Fibroblast of villous mesenchyme (primary cell): Measurements from ENCODE around the gene DONSON. TPM values are rescaled to one million over a fixed set of nuclear protein-coding genes. Genes with fewer than 3 reads are reported as not detected.
"Not testable (repeated sequence)": the region's sequence is repeated elsewhere in the genome, so short reads cannot be mapped to it uniquely, and the experiment has no call there.

Experiments used
- DNase-seq: peaks from one replicate; pipeline ENCODE4 v3.0.0-alpha.2; 2010; ENCODE audit warnings: low read depth
- H3K4me3 ChIP-seq: 2 replicates; pipeline ENCODE4 v1.5.1; 2011; ENCODE audit warnings: low read depth, mild to moderate bottlenecking, low read length
- total RNA-seq: library from RNA; depleted of rRNA; stranded (reverse); fragments of >200 nt; gene quantifications from 2 replicates; pipeline ENCODE4 v1.2.3, GENCODE V29; 2012
- TF ChIP-seq, protein P1 (sequence below): IDR thresholded peaks from 2 replicates; pipeline ENCODE4 v1.5.1; 2012; ENCODE audit warnings: low read depth, mild to moderate bottlenecking, low read length; ENCODE audit not compliant: insufficient read depth

The DONSON gene, protein sequence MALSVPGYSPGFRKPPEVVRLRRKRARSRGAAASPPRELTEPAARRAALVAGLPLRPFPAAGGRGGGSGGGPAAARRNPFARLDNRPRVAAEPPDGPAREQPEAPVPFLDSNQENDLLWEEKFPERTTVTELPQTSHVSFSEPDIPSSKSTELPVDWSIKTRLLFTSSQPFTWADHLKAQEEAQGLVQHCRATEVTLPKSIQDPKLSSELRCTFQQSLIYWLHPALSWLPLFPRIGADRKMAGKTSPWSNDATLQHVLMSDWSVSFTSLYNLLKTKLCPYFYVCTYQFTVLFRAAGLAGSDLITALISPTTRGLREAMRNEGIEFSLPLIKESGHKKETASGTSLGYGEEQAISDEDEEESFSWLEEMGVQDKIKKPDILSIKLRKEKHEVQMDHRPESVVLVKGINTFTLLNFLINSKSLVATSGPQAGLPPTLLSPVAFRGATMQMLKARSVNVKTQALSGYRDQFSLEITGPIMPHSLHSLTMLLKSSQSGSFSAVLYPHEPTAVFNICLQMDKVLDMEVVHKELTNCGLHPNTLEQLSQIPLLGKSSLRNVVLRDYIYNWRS
- total RNA-seq: 26.7 and 38.0 TPM in 2 replicates

DNA sequence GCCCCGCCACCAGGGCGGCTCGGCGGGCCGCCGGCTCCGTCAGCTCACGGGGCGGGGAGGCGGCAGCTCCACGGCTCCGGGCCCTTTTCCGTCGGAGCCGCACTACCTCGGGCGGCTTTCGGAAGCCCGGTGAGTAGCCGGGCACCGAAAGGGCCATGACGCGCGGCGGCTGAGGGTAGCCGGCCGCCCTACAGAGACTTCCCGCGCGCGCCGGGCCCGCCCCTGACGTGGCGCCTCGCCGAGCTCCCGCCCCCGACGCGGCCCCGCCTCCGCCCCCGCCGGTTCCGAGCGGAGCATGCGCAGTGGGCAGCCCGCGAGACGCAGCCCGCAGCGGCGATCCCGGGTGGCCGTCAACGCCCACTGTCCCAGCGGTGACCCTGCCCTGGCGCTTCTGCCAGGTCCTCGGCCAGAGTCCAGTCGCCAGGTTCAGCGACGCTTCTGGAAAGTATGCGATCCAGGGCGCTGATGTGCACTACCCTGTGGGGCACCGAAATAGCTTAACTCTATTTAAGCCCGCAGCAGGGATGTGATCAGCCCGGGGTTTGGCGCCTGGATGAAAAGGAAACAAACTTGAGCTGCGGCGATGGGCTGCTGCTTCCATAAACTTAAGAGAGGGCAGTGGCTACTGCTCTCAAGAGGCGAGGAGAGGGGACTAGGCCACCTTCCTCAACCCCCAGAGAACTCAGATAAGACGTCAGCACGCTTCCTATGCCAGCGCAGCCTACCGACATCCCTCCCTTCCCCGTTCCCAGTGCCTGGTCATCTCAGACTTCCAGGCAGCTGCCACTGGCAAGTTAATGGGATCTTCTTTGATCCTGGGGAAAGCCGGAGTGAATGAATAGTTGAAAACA, at the start of gene DONSON:
Gene DONSON (minus strand): TSS at position 200 of the 851 bp plus-strand sequence. CDS start 43 bp downstream, at position 157.
- peak; percentile 80 for DNase-seq
- TF ChIP-seq, protein P1, sequence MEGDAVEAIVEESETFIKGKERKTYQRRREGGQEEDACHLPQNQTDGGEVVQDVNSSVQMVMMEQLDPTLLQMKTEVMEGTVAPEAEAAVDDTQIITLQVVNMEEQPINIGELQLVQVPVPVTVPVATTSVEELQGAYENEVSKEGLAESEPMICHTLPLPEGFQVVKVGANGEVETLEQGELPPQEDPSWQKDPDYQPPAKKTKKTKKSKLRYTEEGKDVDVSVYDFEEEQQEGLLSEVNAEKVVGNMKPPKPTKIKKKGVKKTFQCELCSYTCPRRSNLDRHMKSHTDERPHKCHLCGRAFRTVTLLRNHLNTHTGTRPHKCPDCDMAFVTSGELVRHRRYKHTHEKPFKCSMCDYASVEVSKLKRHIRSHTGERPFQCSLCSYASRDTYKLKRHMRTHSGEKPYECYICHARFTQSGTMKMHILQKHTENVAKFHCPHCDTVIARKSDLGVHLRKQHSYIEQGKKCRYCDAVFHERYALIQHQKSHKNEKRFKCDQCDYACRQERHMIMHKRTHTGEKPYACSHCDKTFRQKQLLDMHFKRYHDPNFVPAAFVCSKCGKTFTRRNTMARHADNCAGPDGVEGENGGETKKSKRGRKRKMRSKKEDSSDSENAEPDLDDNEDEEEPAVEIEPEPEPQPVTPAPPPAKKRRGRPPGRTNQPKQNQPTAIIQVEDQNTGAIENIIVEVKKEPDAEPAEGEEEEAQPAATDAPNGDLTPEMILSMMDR: no peak
- H3K4me3 ChIP-seq: peak within 1 kb of the TSS; percentile 90

DNA sequence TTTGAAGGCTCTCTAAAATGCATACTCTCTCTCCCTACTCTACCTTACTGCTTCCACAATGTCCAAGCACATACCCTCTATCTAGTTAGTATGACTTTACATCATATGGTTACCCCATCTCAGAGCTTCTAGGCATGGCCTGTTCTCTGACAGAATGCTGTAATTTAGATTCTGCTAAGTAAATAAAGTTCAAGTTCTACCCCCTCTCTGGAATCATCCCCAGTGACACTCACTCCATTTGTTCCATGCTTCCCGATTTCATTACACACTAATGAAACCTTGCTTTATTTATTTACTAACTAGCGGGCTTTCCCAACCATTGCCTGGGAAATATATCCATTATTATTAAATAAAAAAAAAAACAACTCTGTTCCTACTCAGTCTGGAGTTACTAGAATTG, 45.8 kb upstream of the DONSON start:
- TF ChIP-seq, protein P1: no peak

DNA sequence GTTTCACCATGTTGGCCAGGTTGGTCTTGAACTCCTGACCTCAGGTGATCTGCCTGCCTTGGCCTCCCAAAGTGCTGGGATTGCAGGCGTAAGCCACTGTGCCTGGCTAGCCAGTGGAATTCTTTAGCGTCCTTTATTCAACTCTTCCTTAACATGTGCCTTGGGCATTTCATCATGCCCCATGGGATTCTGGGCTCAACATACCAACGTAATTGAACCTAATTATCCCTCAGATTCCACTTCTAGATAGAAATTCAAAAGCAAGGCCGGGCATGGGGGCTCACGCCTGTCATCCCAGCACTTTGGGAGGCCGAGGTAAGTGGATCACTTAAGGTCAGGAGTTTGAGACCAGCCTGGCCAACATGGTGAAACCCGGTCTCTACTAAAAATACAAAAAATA, 37.7 kb upstream of the DONSON start:
- H3K4me3 ChIP-seq: not testable (repeated sequence)

More for the DNA sequence above, 45.8 kb upstream of the DONSON start:
- no peak overlapping the region for H3K4me3 ChIP-seq
- DNase-seq: no peak

DNA sequence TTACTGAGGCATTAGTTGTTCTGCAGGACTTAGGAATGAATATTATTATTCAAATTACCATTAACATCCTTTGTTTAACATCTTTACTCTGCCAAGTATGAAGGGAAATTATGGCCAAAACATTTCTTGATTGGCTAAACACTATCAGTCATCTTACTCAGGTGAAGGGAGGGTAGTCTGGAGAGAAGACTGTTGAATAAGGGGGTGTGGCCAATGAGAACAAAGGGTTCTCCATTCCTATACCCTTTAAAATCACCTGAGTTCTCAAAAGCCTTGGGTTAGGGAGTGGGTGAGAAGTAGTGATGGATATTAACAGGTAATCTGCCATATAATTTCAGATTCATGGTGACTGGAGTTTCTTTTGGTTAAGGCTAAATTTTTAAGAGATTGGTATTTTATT, 33.8 kb upstream of the DONSON start:
- H3K4me3 ChIP-seq: no peak overlapping the region
- TF ChIP-seq, protein P1: no peak
- no peak for DNase-seq

More for the DNA sequence above, 37.7 kb upstream of the DONSON start:
- DNase-seq: not testable (repeated sequence)

DNA sequence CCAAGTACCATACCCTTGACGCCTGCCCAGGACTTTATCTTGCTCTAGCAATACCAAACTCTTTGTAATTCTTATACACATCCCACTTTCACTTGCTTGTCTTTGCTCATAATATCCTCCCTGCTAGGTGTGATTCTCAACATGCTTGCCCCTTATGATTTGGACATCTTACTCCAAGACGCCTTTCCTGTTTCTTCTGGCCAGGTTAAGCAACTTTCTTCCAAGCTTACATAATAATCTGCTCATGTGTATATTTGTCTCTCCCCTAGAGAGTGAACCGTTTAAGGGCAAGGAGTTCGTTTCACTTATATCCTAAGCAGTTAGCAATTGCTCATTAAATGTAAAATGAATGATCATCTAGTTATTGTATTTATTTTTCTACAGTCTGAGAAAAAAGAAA, 31.2 kb upstream of the DONSON start:
- no peak for DNase-seq
- H3K4me3 ChIP-seq: no peak overlapping the region
- TF ChIP-seq, protein P1: no peak

DNA sequence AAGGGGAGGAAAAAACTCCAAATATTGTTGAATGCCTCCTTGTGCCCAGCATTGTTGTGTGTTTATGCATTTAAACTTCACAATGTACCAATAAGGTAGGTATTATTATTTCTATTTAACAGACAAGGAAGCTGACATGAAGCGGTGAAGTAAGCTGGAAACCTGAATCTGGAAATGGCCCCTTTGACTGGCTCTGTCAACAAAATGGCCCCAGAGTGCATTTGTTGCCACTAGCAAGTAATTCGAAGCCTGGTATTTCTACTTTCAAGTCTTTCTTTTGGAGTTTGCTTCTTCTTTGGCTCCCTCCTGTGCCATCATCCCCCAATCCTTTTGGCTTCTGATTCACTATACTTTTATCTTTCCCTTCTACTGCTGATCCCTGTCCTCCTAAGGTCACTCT, 29.9 kb upstream of the DONSON start:
- DNase-seq: no peak
- TF ChIP-seq, protein P1: no peak
- no peak overlapping the region for H3K4me3 ChIP-seq

DNA sequence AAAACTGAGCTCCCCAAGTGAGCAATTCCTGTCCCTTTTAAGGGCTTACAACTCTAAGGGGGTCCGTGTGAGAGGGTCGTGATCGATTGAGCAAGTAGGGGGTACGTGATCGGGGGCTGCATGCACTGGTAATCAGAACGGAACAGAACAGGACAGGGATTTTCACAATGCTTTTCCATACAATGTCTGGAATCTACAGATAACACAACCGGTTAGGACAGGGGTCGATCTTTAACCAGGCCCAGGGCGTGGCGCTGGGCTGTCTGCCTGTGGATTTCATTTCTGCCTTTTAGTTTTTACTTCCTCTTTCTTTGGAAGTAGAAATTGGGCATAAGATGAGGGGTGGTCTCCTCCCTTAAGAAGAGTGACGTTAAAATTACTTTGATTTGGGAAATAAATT, 29.1 kb upstream of the DONSON start:
- DNase-seq, H3K4me3 ChIP-seq: not testable (repeated sequence)
